OCI-LY3 (cell line): Measurements from ENCODE around the gene ADA.

Source experiments
- EZH2phosphoT487 ChIP-seq: fragments of 200-600 bp; shearing (Covaris generic); IDR thresholded peaks from 2 replicates; pipeline ENCODE4 v1.6.1; 2018; ENCODE audit warnings: antibody characterized with exemption, mixed run types, low read depth
- TF ChIP-seq, protein P1 (sequence below): fragments of 200-600, 300-600 bp; sonication (generic); IDR thresholded peaks from 2 replicates; pipeline ENCODE4 v1.5.1; 2014; ENCODE audit warnings: antibody characterized with exemption, low read length, low read depth

DNA sequence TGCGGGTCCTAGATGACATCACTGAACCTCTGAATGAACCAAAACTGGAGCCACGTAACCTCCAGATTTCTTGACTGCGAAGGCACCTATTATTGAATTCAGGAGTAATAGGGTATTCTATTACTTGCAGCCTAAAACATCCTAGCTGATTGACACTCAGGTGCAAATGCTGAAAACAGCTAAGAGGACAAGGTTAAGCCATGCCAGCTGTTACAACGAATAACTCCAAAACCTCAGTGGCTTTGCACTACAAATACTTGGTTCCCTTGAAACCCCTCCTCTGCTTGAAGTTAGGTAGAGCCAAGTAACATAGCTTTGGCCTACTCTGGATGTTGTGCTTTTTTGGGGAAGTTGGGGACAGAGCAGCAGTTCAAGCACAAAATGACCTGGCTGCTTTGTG lies 42.7 kb upstream of the ADA start:
- TF ChIP-seq, protein P1, sequence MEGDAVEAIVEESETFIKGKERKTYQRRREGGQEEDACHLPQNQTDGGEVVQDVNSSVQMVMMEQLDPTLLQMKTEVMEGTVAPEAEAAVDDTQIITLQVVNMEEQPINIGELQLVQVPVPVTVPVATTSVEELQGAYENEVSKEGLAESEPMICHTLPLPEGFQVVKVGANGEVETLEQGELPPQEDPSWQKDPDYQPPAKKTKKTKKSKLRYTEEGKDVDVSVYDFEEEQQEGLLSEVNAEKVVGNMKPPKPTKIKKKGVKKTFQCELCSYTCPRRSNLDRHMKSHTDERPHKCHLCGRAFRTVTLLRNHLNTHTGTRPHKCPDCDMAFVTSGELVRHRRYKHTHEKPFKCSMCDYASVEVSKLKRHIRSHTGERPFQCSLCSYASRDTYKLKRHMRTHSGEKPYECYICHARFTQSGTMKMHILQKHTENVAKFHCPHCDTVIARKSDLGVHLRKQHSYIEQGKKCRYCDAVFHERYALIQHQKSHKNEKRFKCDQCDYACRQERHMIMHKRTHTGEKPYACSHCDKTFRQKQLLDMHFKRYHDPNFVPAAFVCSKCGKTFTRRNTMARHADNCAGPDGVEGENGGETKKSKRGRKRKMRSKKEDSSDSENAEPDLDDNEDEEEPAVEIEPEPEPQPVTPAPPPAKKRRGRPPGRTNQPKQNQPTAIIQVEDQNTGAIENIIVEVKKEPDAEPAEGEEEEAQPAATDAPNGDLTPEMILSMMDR: no peak
- no peak for TF ChIP-seq EZH2phosphoT487
